Kidney (tissue), 14 donors: ENCODE data around the gene SLCO3A1. TPM values are rescaled to one million over a fixed set of nuclear protein-coding genes. Genes with fewer than 3 reads are reported as not detected.

Source experiments
- DNase-seq, 5 donors: peaks; one replicate each; pipeline ENCODE4 v3.0.0-alpha.2; 2013 to 2020
- FAIRE-seq: peaks from 2 replicates; lab custom pipeline; 2012; peaks lifted over from hg19 to GRCh38; lab: Jason Lieb, UNC
- H3K27ac ChIP-seq, 2 donors: one replicate each; pipeline ENCODE4 v1.7.0; 2013; ENCODE audit warnings: low read depth in 2 of 2, low read length in 2 of 2, inconsistent platforms in 1 of 2
- H3K27me3 ChIP-seq: one replicate; pipeline ENCODE4 v1.7.1; 2013; ENCODE audit warnings: low read length, inconsistent platforms; ENCODE audit not compliant: control insufficient read depth, insufficient read depth
- H3K36me3 ChIP-seq, 3 donors: one replicate each; pipeline versions ENCODE4 v1.7.0 to v1.7.1; 2013; ENCODE audit warnings: low read length in 3 of 3, control low read depth in 1 of 3, inconsistent platforms in 1 of 3; ENCODE audit not compliant: insufficient read depth in 3 of 3, control insufficient read depth in 2 of 3
- H3K4me1 ChIP-seq, 3 donors: one replicate each; pipeline versions ENCODE4 v1.7.0 to v1.7.1; 2013; ENCODE audit warnings: low read length in 3 of 3, inconsistent platforms in 1 of 3, low read depth in 1 of 3; ENCODE audit not compliant: control insufficient read depth in 2 of 3, insufficient read depth in 2 of 3
- H3K4me3 ChIP-seq, 3 donors: one replicate each; pipeline versions ENCODE4 v1.7.0 to v1.8.1; 2013; ENCODE audit warnings: low read length in 3 of 3, control low read depth in 1 of 3, inconsistent platforms in 1 of 3
- H3K9ac ChIP-seq, 3 donors: one replicate each; pipeline versions ENCODE4 v1.7.0 to v1.7.1; 2013; ENCODE audit warnings: low read length in 3 of 3, control low read depth in 1 of 3, inconsistent platforms in 1 of 3
- H3K9me3 ChIP-seq, 3 donors: one replicate each; pipeline versions ENCODE4 v1.7.0 to v1.7.1; 2013; ENCODE audit warnings: low read length in 3 of 3, control low read depth in 1 of 3, inconsistent platforms in 1 of 3; ENCODE audit not compliant: control insufficient read depth in 2 of 3, insufficient read depth in 1 of 3
- intact Hi-C: fragments of 100-400 bp; cut with DNase I; formaldehyde crosslinking; loops from one replicate; pipeline ENCODE4 v1.11.1; 2022
- polyA plus RNA-seq: library from polyadenylated mRNA; stranded (reverse); fragments of 350-450 nt; fragmentation: Illumina TruSeq; extraction: RNeasy Lipid Tissue Mini Kit (QIAGEN cat#74804); gene quantifications from one replicate; pipeline ENCODE4 v1.2.3, GENCODE V29; 2014; ENCODE audit warnings: low read depth, low replicate concordance; ENCODE audit not compliant: insufficient read depth
- total RNA-seq: library from RNA; stranded (reverse); fragmentation: NEBNext Ultra II Directional; extraction: Animal tissue kit (Norgen Biotek cat#: 25700); gene quantifications from one replicate; pipeline ENCODE4 v1.2.1, GENCODE V29; 2021
- TF ChIP-seq, protein P1 (sequence below): IDR thresholded peaks from 3 replicates; pipeline ENCODE4 v1.5.1; 2012; ENCODE audit warnings: mild to moderate bottlenecking, moderate library complexity, borderline replicate concordance; ENCODE audit not compliant: insufficient read depth; ENCODE audit errors: extremely low read depth
- donor health status: control.
- donor health status: control.
- donor health status: control.
- donor health status: control.
- donor health status: control.
- donor health status: DM: yes; HTN: yes; CAD: no.
- donor health status: Normal renal cell carcinoma (clear cell type).

Gene SLCO3A1
- total and polyA plus RNA-seq, 2 donors from 2014 or later, result 12.8 to 59.4 TPM

- Histone ChIP-seq H3K4me1 (no peaks in the 10 kb centered on the region), H3K36me3 (no peaks in the 10 kb centered on the region), H3K9ac (no peak overlapping the region), H3K27ac (no peak overlapping the region), H3K4me3 (no peak overlapping the region), H3K9me3 (no peaks in the 10 kb centered on the region), H3K27me3 (no peaks in the 10 kb centered on the region)
- intact Hi-C loops, result no loop called here
- DNase-seq (no peak), FAIRE-seq (no peak)
- TF ChIP-seq, protein P1, sequence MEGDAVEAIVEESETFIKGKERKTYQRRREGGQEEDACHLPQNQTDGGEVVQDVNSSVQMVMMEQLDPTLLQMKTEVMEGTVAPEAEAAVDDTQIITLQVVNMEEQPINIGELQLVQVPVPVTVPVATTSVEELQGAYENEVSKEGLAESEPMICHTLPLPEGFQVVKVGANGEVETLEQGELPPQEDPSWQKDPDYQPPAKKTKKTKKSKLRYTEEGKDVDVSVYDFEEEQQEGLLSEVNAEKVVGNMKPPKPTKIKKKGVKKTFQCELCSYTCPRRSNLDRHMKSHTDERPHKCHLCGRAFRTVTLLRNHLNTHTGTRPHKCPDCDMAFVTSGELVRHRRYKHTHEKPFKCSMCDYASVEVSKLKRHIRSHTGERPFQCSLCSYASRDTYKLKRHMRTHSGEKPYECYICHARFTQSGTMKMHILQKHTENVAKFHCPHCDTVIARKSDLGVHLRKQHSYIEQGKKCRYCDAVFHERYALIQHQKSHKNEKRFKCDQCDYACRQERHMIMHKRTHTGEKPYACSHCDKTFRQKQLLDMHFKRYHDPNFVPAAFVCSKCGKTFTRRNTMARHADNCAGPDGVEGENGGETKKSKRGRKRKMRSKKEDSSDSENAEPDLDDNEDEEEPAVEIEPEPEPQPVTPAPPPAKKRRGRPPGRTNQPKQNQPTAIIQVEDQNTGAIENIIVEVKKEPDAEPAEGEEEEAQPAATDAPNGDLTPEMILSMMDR, result no peak
These were observed 45.3 kb downstream of the SLCO3A1 start for GRCh38 chr15:91898843-91899242.

GRCh38 chr15:91904942-91905341 is 51.4 kb downstream of the SLCO3A1 start:
- intact Hi-C loops, result no loop called here
- no peaks in the 10 kb centered on the region for H3K4me1 ChIP-seq
- H3K27me3 ChIP-seq, result no peaks in the 10 kb centered on the region
- H3K4me3 ChIP-seq, result no peak overlapping the region
- no peak overlapping the region for H3K9ac ChIP-seq
- TF ChIP-seq, protein P1, result no peak
- H3K36me3 ChIP-seq, result no peaks in the 10 kb centered on the region
- H3K9me3 ChIP-seq, result no peaks in the 10 kb centered on the region
- FAIRE-seq, result no peak
- H3K27ac ChIP-seq, result no peak overlapping the region
- DNase-seq, result no peak

GRCh38 chr15:91908391-91908790 is 54.9 kb downstream of the SLCO3A1 start:
- H3K9ac ChIP-seq, result no peak overlapping the region
- no peaks in the 10 kb centered on the region for H3K36me3 ChIP-seq
- no peak overlapping the region for H3K4me3 ChIP-seq
- no peaks in the 10 kb centered on the region for H3K9me3 ChIP-seq
- H3K27ac ChIP-seq, result no peak overlapping the region
- H3K27me3 ChIP-seq, result no peaks in the 10 kb centered on the region
- FAIRE-seq (no peak), DNase-seq (no peak)
- H3K4me1 ChIP-seq, result no peaks in the 10 kb centered on the region
- intact Hi-C loops, result no loop called here
- TF ChIP-seq, protein P1, result no peak

DNA sequence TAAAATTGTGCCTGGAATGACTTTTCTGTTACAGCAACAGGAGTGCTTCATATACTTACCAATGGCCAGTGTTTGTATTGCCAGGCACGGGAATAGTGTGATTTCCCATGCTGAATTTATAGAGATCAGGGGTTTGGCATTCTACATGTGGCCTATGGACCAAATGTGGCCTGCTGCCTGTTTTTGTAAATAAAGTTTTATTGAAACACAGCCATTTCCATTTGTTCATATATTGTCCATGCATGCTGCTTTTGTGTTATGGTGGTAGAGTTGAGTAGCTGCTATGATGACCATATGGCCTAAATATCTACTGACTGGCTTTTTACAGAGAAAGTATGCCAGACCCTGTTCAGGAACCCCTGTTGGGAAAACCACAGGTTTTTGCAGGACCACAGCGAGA is 55.6 kb downstream of the SLCO3A1 start:
- Histone ChIP-seq H3K4me1 (no peaks in the 10 kb centered on the region), H3K27ac (no peak overlapping the region), H3K9me3 (no peaks in the 10 kb centered on the region), H3K9ac (no peak overlapping the region), H3K4me3 (no peak overlapping the region), H3K36me3 (no peaks in the 10 kb centered on the region), H3K27me3 (no peaks in the 10 kb centered on the region)
- intact Hi-C loops, result no loop called here
- TF ChIP-seq, protein P1, result no peak
- DNase-seq, result no peak
- no peak for FAIRE-seq
